ENCODE data around the gene IFIT1.
A peak's percentile ranks its signal among the peaks of the same experiment; 100 is the strongest.
"Not testable (repeated sequence)": the region's sequence is repeated elsewhere in the genome, so short reads cannot be mapped to it uniquely, and the experiment has no call there.

Gene IFIT1, protein sequence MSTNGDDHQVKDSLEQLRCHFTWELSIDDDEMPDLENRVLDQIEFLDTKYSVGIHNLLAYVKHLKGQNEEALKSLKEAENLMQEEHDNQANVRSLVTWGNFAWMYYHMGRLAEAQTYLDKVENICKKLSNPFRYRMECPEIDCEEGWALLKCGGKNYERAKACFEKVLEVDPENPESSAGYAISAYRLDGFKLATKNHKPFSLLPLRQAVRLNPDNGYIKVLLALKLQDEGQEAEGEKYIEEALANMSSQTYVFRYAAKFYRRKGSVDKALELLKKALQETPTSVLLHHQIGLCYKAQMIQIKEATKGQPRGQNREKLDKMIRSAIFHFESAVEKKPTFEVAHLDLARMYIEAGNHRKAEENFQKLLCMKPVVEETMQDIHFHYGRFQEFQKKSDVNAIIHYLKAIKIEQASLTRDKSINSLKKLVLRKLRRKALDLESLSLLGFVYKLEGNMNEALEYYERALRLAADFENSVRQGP
- 1.3 to 10.3 (median 10.0) reads per million in 3 experiments for total RNA-seq

DNA sequence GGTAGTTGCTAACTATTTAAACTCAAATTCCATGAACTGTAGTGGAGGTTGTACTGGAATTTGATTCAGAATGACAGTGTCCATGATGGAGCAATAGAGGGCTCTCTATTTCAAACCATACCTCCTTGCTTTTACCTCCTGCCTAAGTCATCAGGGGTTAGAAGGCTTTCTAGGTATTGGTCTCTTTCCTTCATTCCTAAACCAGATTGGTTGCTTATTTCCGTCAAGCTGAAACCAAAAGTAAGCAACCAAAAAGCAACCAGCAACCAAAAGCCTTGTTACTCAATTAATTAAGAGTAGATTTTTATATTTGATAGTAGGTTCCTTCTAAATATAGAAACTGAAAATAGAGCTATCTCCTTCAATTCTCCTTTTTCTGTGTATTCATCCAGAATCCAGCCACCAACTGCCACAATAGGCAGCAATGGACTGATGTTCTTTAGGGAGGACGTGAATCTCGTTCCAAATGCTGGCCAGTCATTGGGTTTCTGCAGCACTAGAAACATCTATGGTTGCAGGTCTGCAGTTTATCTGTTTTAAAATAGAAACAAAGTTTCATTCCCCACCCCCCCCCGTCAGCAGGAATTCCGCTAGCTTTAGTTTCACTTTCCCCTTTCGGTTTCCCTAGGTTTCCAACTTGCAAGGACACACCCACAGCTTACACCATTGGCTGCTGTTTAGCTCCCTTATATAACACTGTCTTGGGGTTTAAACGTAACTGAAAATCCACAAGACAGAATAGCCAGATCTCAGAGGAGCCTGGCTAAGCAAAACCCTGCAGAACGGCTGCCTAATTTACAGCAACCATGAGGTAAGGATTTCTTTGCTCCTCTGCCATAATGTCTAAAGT, at the start of gene IFIT1:
Gene IFIT1 (plus strand): TSS at position 717 of the 850 bp plus-strand sequence. CDS start 90 bp downstream, at position 807.
- DNase-seq, result peak; percentile 78

DNA sequence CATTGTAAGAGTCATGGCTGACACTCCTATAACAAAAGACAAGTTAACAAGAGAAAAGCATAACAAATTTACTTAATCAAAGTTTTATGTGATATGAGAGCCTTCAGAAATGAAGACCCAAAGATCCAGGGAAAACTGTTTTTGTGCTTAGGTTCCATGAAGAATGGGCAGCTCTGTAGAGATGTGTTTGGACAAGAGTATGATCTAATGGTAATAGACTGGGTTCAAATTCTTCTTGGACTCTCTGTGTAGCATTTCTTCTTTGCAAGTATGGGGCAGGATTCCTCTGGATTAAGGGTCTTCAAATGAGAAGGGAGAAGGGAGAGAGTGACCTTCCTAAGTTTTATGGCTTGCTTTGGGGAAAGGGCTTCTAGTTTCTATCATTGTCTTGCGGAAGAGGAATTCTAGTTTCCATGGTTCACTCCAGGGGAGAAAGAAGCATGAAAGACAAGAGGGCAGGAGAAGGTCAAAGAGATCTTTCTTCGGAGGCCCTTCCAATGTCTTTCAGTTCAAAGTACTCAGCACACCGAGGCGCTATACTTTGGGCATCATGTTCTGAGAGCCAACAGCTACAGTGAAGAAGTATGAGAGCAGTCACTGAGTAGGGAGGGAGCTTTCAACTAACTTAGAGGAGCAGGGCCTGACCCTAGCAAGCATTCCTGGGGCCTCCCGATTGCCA, 49.2 kb upstream of the IFIT1 start:
- DNase-seq, result no peak

DNA sequence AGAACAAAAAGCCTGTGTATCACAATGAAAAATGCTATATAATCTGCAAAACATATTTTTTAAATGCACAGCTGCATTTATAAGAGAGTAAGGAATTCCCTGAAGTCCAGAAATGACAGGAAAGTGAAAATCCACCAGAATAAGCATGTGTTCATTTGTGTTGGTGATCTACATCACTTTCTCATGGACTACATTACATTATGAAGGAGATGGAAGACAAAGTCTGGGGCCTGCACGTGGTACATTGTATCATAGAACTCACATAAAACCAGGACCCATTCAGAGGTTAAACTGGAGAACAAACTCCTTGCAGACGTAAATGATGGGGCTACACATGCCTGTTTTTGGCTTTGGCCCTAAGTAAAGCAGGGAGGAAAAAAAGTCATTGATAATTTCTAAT, 48.3 kb upstream of the IFIT1 start:
- DNase-seq, result no peak

DNA sequence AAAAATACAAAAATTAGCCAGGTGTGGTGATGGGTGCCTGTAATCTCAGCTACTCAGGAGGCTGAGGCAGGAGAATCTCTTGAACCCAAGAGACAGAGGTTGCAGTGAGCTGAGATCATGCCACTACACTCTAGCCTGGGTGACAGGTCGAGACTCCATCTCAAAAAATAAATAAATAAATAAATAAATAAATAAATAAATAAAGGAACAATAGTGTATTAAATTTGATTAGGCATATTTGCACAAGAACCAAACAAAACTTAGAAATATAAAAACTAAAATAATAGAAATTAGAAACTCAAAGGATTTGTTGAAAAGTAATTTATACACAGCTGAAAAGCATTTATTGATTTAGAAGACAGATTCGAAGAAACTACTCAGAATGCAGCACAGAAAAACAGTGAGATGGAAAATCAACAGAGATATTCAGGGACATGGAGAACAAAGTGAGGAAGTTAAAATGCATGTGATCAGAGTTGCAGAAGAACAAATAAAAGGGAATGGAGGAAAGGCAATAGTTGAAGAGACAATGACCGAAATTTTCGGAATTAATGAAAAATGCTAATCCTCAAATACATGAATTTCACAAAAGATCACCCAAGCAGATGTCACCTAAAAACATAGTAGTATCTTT, 46.9 kb upstream of the IFIT1 start:
- no peak for DNase-seq

DNA sequence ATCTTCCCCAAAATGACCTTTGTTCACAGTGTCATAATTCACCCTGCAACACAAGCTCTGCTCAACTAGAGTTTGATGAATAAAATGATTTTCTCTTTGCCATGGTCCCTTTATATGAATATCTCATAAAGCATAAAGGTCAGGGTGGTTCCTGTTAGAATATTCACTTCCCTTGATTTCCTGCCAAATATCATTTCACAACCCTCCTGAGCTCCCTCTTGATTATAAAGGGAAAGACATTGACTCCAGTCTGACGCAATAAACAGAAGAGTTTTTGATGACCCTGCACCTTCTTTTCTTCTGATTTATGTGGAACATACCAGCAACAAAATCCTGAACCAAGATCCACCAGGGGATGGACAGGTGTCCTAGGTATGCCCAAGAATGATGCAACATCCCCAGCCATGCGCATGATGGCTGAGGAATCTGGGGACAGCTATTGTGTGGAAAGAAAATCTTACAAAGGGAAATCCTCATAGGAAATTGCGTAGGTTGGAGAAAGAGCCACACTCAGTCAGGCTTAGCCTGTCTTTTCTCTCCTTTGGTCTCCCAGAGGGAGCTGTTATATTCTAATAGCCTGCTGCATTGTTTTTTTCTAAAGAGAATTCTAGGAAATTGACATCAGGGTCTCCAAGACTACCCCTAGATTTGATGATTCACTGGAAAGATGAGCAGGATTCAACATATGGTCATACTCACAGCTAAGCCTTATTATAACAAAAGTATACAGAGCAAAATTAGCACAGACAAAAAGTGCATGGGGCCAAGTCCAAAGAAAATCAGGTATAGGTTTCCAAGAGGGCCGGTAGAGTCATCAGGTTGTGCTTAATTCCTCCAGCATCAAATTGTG, 45.8 kb upstream of the IFIT1 start:
- DNase-seq, result no peak

DNA sequence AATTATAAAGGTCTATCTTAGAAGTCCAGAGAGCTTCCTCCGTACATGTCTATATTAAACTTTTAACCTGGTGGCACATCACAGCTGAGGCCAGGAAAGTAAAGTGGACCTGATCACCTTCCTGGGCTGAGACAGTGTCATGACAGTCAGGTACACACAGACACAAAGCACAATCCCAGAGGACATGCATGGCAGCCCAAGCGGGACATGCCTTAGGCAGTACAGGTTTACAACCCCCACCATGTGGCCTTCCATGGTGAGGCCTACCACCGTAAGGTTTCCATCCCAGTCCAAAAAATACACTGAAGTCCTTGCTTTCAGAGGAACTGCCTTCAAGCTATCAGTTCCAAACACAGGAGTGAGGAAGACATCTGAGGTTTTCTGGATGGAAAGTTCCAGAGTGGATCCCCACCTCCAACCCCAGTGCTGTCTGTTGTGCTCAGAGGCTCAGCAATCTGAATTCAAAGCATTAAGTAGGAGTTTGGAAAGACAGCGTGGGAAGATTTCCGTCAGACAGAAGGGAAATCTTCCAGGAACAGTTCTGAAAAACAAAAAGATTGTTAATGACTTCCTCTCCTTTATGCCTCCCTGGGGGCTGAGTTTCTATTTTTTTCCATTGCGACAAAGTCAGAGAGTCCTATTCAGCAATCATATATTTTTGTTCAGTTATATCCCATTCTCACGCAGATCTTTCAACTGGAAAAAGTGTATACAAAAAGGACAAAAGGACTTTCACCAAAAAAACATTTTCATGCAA, 44.5 kb upstream of the IFIT1 start:
- DNase-seq, result no peak

DNA sequence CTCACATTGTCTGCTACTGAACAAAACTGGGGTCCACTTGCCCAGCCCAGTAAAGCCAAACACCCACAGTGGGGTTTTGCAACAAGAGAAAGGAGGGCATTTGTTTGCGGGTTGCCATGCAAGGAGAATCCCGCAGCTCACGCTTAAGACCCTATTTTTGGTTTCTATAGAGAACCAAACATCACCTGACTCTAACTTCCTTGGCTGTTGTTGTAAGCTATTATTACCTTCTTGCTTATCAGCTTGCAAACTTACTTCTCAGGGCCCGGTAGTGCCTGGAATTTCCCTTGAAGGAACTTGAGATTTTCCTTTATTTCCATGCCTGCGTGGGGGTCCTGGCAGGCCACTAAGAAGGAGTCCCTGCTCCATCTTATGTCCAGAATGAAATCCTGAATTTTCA, 43.9 kb upstream of the IFIT1 start:
- no peak for DNase-seq

DNA sequence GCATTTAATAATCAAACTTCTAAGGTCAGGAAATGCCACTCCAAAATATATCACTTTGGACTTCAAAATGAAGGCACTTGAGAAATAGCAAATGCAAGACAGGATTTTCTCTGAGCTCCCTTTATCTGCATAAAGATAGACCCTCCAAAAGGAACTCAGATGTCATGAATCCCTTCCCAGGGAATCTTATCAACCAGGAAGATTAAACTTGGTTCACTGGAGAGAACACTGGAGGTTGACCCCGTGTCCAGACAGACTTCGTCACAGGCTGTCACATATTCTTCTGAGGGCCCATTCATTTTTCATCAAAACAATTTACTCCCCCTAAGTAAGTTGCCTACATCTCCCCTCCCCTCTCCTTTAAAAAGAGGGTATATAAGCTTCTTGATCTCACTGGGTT, 43.4 kb upstream of the IFIT1 start:
- DNase-seq, result no peak

DNA sequence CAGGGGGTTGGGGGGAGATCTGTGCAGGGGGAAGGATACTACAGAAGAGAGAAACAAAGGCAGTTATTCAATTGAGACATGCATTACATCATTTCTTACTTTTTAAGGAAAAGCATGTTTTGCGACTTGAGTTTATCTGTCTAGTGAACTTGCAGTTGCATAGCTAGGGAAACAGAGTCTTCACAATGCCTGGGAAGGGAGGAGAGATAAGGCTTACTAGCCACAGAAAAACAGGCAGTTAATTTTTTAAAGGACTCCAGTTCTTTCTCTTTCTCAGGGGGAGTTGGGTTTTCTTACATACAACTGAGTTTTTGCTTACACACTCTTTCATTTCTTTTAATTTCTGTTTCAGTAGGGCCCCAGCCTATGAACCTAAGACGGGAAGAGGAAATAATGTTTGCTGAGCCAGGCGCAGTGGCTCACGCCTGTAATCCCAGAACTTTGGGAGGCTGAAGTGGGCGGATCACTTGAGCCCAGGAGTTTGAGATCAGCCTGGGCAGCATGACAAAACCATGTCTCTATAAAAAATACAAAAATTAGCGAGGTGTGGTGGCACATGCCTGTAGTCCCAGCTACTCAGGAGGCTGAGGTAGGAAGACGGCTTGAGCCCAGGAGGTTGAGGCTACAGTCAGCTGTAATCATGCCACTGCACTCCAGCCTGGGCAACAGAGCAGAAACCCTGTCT, 41.6 kb upstream of the IFIT1 start:
- DNase-seq, result not testable (repeated sequence)

DNA sequence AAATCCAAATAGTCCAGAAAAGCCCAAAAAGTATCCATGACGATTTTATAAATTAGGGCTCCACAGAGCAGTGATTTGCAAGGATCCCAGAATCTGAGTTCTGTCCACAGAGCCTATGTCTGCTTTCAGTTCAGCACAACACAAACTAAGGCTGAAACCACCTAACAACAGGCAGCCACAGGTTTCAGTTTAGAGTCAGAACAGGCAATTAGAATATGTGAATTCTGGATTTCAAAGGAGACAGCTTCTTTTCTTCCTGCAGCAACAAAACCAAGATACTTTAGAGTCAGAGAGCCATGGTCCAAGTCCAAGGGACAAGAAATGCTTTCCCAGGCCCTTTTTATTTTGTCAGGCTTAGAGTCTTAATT, 41.0 kb upstream of the IFIT1 start:
- DNase-seq, result no peak

DNA sequence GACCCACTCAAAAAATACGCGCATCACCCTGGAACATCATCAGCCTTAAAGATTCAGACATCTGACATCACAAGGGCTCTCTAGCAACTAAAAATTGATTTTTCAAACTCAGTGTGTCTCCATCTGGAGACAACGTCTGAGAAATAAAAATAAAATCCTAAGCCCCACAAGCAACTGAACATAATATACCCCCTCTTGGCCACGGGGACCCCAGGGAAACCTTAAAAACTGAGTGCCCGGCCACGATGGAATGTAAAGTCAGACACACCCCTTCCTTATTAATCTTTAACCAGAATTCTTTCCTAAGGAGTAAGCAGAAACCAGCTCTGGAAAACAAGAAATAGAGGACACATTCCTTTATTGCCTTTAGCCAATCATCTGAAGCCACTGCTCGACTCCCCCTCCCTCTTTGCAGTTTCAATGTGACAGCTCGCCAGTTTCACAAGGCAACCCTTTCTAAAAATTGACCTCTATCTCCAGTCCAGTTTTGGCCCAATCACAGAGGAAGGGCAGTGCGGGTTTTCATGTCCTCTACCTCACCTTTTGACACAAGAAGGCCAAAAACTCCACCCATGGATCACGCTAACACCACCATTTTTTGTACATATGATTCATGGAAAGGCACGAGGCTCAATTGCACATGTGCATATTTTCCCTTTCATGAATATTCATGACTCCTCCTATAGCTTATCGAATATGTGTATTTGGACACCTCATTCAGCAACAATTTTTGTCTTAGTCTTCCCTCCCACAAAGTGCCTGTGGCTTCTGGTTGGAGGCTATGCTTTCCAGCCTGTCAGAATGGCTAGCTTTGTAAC, 40.4 kb upstream of the IFIT1 start:
- DNase-seq, result no peak

DNA sequence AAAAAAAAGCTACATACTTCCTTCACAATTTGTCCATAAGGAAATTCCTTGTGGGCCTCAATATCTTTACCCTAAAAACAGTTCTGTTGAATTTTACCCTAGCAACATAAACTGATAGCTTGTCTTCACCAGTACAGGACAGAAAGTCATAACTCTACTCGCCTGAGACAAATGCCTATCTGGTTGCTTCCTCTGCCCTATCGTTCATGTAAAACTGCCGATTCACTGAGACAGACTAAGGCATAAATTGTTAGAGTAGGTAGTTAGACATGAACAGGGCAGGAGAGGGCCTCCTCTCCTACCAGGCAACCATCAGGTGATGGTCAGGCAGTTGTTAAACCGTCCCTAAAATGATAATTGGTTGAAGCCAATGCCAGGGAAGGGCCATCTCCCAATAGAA, 39.6 kb upstream of the IFIT1 start:
- no peak for DNase-seq

DNA sequence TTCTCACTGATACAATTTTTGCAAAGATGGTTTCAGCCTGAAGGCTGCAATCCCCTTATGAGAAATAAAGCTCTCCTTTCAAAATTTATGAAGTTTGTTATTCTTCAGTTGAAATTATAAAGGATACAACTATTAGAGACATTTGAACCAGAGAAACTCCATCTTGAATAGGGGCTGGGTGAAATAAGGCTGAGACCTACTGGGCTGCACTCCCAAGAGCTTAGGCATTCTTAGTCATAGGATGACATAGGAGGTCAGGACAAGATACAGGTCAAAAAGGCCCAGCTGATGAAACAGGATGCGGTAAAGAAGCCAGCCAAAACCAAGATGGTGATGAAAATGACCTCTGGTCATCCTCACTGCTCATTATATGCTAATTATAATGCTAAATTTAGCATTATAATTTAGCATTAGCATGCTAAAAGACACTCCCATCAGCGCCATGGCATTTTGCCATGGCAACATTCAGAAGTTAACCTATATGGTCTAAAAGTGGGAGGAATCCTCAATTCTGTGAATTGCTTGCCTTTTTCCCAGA, 37.0 kb upstream of the IFIT1 start:
- DNase-seq, result no peak

DNA sequence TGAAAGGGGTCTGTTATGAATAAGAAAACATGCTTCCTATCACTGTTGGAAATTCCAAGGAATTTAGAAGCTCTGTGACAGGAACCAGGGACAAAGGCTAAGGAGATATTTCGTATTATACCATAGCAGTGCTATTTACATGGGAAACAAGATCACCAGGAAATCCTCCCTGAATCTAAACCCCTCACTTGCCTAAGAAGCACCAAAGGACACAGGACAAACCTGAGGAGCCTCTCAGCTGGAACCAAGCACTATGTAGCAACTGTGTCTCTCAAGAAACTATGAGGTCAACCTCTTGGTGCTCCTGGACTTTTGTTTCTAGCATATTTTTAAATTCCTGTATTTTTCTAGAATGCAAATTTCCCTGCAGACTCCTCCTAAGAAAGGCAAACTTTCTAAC, 35.3 kb upstream of the IFIT1 start:
- DNase-seq, result no peak

DNA sequence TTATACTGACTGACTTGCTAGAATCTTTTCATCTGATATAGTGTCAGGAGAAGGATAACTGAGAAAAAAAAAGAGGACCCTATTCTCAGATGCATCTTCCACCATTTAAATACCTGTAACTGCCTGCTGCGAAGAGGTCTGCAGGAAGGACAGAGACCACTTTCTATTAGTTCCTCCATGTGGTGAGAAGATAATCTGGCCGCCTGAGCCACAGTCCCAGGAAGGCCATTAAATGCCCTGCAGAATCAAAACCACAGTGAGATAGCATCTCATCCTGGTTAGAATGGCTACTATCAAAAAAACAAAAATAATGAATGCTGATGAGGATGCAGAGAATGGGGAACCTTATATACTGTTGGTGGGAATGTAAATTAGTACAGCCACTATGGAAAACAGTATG, 34.4 kb upstream of the IFIT1 start:
- no peak for DNase-seq

DNA sequence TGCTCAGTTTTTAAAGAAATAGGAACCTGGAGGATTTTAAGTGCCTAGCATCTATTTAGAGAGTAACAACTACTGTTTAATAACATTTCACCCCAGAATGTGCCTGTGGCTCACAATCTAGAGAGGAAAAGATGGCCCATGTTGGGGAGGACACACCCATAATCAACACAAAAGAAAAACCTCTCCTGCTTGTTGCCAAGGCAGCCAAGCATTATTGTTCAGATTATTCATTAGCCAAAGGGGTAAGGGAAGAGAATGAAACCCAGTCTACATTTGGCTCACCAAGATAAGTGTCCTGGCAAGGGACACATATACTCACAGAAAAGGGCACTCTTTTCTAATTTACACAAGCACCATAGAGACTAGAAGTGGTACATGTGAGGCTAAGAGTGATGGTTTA, 32.3 kb upstream of the IFIT1 start:
- no peak for DNase-seq

DNA sequence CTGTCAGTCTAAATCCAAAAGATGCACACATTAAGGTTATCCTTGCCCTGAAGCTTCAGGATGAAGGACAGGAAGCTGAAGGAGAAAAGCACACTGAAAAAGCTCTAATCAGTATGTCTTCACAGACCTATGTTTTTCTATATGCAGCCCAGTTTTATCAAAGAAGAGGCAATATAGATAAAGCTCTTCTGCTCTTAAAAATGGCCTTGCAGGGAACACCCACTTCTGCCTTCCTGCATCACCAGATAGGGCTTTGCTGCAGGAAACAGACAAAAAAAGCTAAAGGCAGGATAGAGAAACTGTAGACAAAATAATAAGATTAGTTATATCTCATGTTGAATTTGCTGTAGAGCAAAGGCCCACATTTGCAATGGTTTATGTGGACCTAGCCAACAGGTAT, 29.5 kb upstream of the IFIT1 start:
- no peak for DNase-seq

DNA sequence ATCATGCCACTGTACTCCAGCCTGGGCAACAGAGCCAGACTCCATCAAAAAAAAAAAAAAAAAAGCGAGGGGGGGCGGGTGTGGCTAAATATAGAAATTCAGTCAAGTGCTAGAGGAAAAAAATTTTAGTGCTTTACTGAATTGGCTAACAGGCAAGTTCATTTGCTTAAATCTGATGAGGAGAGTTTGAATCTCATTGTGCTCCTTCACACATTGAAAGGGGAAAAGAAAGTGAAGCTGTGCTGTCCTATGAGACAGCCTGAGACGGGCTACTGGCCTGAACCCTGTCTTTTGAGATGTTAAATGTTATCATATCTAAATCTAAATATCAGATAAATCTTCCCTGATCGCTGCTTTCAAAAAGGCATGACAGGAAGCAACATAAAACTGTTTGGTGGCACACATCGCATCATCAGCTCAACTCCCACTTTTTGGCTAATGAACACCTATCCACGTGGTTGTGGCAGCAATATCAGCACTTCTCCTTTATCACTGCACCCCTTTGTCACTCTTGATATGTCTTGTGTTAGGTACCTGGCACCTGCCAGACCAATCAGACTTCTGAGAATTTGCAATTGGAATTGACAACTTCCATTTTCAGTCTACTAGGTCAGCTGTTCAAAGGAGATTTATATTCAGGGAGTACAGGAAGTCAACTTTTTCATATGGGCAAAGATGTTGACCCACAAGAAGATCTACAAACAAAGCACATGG, 28.5 kb upstream of the IFIT1 start:
- DNase-seq, result no peak

DNA sequence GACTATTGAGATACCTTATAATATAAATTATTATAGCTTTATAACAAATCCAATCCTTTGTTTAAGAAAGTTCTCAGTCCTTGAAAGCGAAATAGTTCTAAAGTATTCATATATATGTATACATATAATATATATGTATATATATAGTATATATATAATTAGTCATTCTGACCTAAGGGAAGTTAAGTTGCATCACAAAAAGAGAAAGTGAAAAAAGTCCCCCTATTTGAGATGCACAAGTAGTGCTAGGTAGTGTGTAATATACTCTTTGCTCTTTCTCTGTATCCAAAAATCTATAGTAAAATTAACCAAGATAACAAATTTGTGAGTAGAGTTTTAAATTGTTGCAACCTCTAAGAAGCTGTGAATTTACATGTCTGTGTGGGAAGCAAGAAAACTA, 27.9 kb upstream of the IFIT1 start:
- no peak for DNase-seq

Measured in central memory CD4-positive, alpha-beta T cell (primary cell).